Ovary (tissue), 3 donors: ENCODE results near the gene CD320.

Experiments
- POLR2A ChIP-seq: fragments of 450-650 bp; IDR thresholded peaks from one replicate; pipeline ENCODE4 v1.6.1; 2017; ENCODE audit warnings: antibody characterized with exemption, mild to moderate bottlenecking, moderate library complexity
- TF ChIP-seq, protein P1 (sequence below), 3 donors: fragments of 450-650 bp in 2 of 3; fragments of 200-600 bp in 1 of 3; IDR thresholded peaks; one replicate each; pipeline versions ENCODE4 v1.5.1 to v1.8.0; 2016 to 2022; ENCODE audit warnings: antibody characterized with exemption in 3 of 3, mild to moderate bottlenecking in 1 of 3
- donor health status: DM: no; HTN: no; CAD: no.

DNA sequence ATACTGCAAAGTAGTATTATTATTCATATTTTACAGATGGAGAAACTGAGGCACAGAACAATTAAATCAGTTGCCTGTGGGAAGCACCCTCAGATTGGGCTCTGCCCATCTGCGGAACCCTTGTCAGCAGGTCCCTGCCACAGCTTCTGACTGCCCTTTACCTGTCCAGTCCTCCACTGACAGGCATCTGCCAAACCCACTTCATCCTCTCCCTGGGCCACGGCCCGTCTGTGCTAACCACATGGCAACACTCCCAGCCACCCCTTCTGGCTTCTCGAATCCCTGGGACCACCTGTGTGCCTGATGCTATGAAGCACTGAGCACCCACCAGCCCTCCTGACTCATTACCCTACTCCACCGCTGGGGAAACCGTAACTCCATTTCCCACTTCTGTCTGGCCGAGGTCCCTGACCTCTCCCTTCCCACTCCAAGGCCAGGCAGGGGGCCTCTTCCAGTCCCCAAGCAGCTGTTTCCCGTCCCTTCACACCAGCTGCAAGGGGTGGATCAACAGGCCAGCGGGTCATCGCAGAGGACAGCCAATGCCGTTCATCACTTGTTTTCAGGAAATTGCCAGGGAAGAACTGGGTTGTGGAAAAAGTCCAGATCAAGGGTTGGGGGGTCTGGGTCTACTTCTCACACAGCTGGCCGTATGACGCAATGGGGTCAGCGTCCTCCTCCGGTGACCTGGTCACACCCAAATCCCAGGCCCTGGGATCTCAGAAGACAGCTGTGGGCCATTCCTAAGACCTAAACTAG is 32.4 kb upstream of the CD320 start:
- TF ChIP-seq POLR2A = no peak
- TF ChIP-seq, protein P1, sequence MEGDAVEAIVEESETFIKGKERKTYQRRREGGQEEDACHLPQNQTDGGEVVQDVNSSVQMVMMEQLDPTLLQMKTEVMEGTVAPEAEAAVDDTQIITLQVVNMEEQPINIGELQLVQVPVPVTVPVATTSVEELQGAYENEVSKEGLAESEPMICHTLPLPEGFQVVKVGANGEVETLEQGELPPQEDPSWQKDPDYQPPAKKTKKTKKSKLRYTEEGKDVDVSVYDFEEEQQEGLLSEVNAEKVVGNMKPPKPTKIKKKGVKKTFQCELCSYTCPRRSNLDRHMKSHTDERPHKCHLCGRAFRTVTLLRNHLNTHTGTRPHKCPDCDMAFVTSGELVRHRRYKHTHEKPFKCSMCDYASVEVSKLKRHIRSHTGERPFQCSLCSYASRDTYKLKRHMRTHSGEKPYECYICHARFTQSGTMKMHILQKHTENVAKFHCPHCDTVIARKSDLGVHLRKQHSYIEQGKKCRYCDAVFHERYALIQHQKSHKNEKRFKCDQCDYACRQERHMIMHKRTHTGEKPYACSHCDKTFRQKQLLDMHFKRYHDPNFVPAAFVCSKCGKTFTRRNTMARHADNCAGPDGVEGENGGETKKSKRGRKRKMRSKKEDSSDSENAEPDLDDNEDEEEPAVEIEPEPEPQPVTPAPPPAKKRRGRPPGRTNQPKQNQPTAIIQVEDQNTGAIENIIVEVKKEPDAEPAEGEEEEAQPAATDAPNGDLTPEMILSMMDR (IDR thresholded peaks at IDR 0.05) = no peak
